ENCODE data around the gene VSIR. TPM values are rescaled to one million over a fixed set of nuclear protein-coding genes. Genes with fewer than 3 reads are reported as not detected.

The VSIR gene
- total and polyA plus RNA-seq, 10 of the 15 experiments (the other 5 are each of a cell fraction or from before 2014, with no cell fraction given) = 0.19 to 12.5 (median 6.7) TPM

DNA sequence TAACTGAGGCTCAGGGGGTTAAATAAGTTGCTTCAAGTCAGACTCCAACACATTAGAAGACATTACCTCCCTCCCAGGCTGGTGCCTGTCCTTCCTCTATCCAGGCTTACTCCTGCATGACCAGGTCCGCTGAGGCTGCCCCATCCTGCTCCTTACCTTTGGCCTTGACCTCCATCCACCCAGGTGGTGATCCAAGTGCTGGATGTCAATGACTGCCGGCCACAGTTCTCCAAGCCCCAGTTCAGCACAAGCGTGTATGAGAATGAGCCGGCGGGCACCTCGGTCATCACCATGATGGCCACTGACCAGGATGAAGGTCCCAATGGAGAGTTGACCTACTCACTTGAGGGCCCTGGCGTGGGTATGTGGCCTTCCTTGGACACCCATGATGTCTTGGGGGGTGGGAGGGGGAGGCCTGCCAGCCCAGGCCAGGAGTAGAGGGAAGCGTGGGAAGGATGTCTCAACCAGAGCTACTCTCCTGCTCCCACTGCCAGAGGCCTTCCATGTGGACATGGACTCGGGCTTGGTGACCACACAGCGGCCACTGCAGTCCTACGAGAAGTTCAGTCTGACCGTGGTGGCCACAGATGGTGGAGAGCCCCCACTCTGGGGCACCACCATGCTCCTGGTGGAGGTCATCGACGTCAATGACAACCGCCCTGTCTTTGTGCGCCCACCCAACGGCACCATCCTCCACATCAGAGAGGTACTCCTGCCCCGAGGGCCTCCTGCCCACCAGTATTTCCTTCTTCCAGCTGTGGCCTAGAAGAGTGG is 29.6 kb upstream of the VSIR start (continued):
- TF ChIP-seq, protein P1, sequence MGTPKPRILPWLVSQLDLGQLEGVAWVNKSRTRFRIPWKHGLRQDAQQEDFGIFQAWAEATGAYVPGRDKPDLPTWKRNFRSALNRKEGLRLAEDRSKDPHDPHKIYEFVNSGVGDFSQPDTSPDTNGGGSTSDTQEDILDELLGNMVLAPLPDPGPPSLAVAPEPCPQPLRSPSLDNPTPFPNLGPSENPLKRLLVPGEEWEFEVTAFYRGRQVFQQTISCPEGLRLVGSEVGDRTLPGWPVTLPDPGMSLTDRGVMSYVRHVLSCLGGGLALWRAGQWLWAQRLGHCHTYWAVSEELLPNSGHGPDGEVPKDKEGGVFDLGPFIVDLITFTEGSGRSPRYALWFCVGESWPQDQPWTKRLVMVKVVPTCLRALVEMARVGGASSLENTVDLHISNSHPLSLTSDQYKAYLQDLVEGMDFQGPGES (IDR thresholded peaks at IDR 0.05) = no peak
- TF ChIP-seq SMARCA5 (IDR thresholded peaks at IDR 0.05) (no peak), ZBTB4 (CRISPR knock-in tag; IDR thresholded peaks at IDR 0.05) (no peak), PAX8 (IDR thresholded peaks at IDR 0.05) (no peak), IRF4 (IDR thresholded peaks at IDR 0.05; ENCODE audit: low read depth, low read length) (no peak)
- TF ChIP-seq, protein P2, sequence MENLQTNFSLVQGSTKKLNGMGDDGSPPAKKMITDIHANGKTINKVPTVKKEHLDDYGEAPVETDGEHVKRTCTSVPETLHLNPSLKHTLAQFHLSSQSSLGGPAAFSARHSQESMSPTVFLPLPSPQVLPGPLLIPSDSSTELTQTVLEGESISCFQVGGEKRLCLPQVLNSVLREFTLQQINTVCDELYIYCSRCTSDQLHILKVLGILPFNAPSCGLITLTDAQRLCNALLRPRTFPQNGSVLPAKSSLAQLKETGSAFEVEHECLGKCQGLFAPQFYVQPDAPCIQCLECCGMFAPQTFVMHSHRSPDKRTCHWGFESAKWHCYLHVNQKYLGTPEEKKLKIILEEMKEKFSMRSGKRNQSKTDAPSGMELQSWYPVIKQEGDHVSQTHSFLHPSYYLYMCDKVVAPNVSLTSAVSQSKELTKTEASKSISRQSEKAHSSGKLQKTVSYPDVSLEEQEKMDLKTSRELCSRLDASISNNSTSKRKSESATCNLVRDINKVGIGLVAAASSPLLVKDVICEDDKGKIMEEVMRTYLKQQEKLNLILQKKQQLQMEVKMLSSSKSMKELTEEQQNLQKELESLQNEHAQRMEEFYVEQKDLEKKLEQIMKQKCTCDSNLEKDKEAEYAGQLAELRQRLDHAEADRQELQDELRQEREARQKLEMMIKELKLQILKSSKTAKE (IDR thresholded peaks at IDR 0.05; ENCODE audit: low read depth, poor library complexity, severe bottlenecking) = no peak
- TF ChIP-seq, protein P3, sequence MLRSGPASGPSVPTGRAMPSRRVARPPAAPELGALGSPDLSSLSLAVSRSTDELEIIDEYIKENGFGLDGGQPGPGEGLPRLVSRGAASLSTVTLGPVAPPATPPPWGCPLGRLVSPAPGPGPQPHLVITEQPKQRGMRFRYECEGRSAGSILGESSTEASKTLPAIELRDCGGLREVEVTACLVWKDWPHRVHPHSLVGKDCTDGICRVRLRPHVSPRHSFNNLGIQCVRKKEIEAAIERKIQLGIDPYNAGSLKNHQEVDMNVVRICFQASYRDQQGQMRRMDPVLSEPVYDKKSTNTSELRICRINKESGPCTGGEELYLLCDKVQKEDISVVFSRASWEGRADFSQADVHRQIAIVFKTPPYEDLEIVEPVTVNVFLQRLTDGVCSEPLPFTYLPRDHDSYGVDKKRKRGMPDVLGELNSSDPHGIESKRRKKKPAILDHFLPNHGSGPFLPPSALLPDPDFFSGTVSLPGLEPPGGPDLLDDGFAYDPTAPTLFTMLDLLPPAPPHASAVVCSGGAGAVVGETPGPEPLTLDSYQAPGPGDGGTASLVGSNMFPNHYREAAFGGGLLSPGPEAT (IDR thresholded peaks at IDR 0.05; ENCODE audit: low read depth) = no peak
